Measurements from ENCODE around the gene PIEZO2.

GRCh38 chr18:10702206-10702605 is 447.2 kb downstream of the PIEZO2 start:
- no peak for TF ChIP-seq CTCF (IDR thresholded peaks at IDR 0.05; ENCODE audit: insufficient read depth, low read length, poor library complexity, severe bottlenecking)
- TF ChIP-seq EZH2phosphoT487 (conservative IDR thresholded peaks at IDR 0.05; ENCODE audit: low read length) = no peak

Data from SU-DHL-6 (cell line).